ENCODE results near the gene ALDH6A1.

The ALDH6A1 gene

GRCh38 chr14:74045522-74045921 is 38.7 kb downstream of the ALDH6A1 start:
- H3K9me3 ChIP-seq (replicated peaks; ENCODE audit: low read length): no peaks in the 10 kb centered on the region
- H3K36me3 ChIP-seq (ENCODE audit: insufficient read depth, low read length): no peaks in the 10 kb centered on the region
- no peak overlapping the region for H3K4me2 ChIP-seq (ENCODE audit: low read length)
- H3K4me3 ChIP-seq (ENCODE audit: low read length): no peak overlapping the region
- H3K9ac ChIP-seq (ENCODE audit: low read depth, low read length): no peak overlapping the region
- no peaks in the 10 kb centered on the region for H3K4me1 ChIP-seq (ENCODE audit: control insufficient read depth, insufficient read depth, low read length)
- H3K27me3 ChIP-seq (ENCODE audit: control insufficient read depth, insufficient read depth, low read length): no peaks in the 10 kb centered on the region

GRCh38 chr14:74042296-74042695 is 42.0 kb downstream of the ALDH6A1 start:
- Histone ChIP-seq H3K4me2 (ENCODE audit: low read length) (no peak overlapping the region), H3K4me1 (ENCODE audit: control insufficient read depth, insufficient read depth, low read length) (no peaks in the 10 kb centered on the region), H3K9me3 (replicated peaks; ENCODE audit: low read length) (no peaks in the 10 kb centered on the region), H3K27me3 (ENCODE audit: control insufficient read depth, insufficient read depth, low read length) (no peaks in the 10 kb centered on the region), H3K36me3 (ENCODE audit: insufficient read depth, low read length) (no peaks in the 10 kb centered on the region), H3K4me3 (ENCODE audit: low read length) (no peak overlapping the region), H3K9ac (ENCODE audit: low read depth, low read length) (no peak overlapping the region)

DNA sequence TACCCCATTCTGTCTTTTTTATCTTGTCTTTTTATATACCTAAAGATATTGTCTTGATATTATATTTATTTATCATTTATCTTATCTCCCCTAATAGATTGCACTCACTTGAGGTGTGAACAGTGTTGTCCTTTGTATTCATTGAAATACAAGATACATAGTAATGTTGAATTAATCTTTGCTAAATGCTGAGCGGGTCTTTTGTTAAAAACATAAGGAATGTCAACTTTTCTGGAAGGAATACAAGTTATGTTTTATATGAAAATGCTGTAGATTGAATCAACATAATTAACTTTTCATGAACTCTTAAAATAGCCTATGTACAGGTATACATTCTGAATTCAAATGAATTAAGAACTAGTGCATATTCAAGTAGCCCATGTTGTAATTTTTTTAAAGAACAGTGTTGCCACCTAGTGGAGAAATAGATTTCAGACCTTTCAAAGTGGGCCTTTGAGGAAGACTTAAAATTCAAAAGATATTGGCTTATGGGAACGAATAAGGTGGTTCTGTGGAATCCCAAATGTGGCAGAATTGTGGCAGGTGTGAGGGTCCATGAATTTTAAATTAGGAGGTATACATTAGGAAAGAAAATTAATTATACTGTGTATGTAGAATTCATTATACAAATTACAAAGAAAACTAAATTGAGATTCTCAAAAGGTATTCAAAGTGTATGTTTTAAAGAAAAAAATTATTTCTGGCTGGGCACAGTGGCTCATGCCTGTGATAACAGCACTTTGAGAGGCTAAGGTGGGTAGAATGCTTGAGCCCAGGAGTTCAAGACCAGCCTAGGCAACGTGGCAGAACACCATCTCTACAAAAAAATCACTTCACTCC is 46.0 kb downstream of the ALDH6A1 start:
- Histone ChIP-seq H3K4me3 (ENCODE audit: low read length) (no peak overlapping the region), H3K9me3 (replicated peaks; ENCODE audit: low read length) (no peaks in the 10 kb centered on the region), H3K9ac (ENCODE audit: low read depth, low read length) (no peak overlapping the region), H3K27me3 (ENCODE audit: control insufficient read depth, insufficient read depth, low read length) (no peaks in the 10 kb centered on the region), H3K4me1 (ENCODE audit: control insufficient read depth, insufficient read depth, low read length) (no peaks in the 10 kb centered on the region), H3K36me3 (ENCODE audit: insufficient read depth, low read length) (no peaks in the 10 kb centered on the region), H3K4me2 (ENCODE audit: low read length) (no peak overlapping the region)

DNA sequence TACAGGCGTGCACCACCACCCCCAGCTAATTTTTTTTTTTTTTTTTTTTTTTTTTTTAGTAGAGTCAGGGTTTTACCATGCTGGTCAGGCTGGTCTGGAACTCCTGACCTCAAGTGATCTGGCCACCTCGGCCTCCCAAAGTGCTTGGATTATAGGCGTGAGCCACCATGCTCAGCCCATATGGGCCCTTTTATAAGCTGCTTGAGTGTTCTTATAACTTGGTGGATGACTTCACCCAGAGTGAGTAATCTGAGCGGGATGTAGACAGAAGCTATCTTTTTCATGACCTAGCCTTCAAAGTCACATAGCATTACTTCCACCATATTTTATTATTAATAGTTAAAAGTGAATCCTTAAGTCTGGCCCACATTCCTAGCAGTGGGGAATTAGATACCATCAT is 48.7 kb downstream of the ALDH6A1 start:
- H3K9me3 ChIP-seq (replicated peaks; ENCODE audit: low read length): no peaks in the 10 kb centered on the region

DNA sequence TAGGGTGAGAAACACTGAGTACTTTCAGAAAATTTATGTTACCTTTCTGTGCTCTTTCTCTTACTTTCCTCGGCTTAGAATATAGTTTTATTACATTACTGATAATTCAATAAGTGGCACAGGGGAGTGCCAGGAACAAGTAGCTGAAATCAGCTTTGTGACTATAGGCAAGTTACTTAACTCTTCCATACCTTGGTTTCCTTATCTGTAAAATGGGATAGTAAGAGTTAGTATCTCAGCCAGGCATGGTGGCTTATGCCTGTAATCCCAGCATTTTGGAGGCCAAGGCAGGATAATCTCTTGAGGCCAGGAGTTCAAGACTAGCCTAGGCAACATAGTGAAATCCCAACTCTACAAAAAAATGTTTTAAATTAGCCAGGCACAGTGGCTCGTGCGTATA is 49.7 kb downstream of the ALDH6A1 start:
- Histone ChIP-seq H3K9me3 (replicated peaks; ENCODE audit: low read length) (no peaks in the 10 kb centered on the region), H3K4me3 (ENCODE audit: low read length) (no peak overlapping the region), H3K4me2 (ENCODE audit: low read length) (no peak overlapping the region), H3K4me1 (ENCODE audit: control insufficient read depth, insufficient read depth, low read length) (no peaks in the 10 kb centered on the region), H3K27me3 (ENCODE audit: control insufficient read depth, insufficient read depth, low read length) (no peaks in the 10 kb centered on the region), H3K36me3 (ENCODE audit: insufficient read depth, low read length) (no peaks in the 10 kb centered on the region), H3K9ac (ENCODE audit: low read depth, low read length) (no peak overlapping the region)

More for the DNA sequence above, 48.7 kb downstream of the ALDH6A1 start:
- Histone ChIP-seq H3K36me3 (ENCODE audit: insufficient read depth, low read length) (no peaks in the 10 kb centered on the region), H3K4me3 (ENCODE audit: low read length) (no peak overlapping the region), H3K4me1 (ENCODE audit: control insufficient read depth, insufficient read depth, low read length) (no peaks in the 10 kb centered on the region), H3K27me3 (ENCODE audit: control insufficient read depth, insufficient read depth, low read length) (no peaks in the 10 kb centered on the region), H3K4me2 (ENCODE audit: low read length) (no peak overlapping the region), H3K9ac (ENCODE audit: low read depth, low read length) (no peak overlapping the region)

GRCh38 chr14:74029136-74029535 is 55.1 kb downstream of the ALDH6A1 start:
- H3K4me1 ChIP-seq (ENCODE audit: control insufficient read depth, insufficient read depth, low read length): no peaks in the 10 kb centered on the region
- no peak overlapping the region for H3K4me2 ChIP-seq (ENCODE audit: low read length)
- H3K36me3 ChIP-seq (ENCODE audit: insufficient read depth, low read length): no peaks in the 10 kb centered on the region
- no peaks in the 10 kb centered on the region for H3K27me3 ChIP-seq (ENCODE audit: control insufficient read depth, insufficient read depth, low read length)
- no peaks in the 10 kb centered on the region for H3K9me3 ChIP-seq (replicated peaks; ENCODE audit: low read length)
- H3K4me3 ChIP-seq (ENCODE audit: low read length): no peak overlapping the region
- H3K9ac ChIP-seq (ENCODE audit: low read depth, low read length): no peak overlapping the region

GRCh38 chr14:74022346-74022745 is 61.9 kb downstream of the ALDH6A1 start:
- Histone ChIP-seq H3K4me1 (ENCODE audit: control insufficient read depth, insufficient read depth, low read length) (peaks cover 11% of the 10 kb centered on the region), H3K4me3 (ENCODE audit: low read length) (no peak overlapping the region), H3K27me3 (ENCODE audit: control insufficient read depth, insufficient read depth, low read length) (no peaks in the 10 kb centered on the region), H3K4me2 (ENCODE audit: low read length) (no peak overlapping the region), H3K9ac (ENCODE audit: low read depth, low read length) (no peak overlapping the region), H3K36me3 (ENCODE audit: insufficient read depth, low read length) (no peaks in the 10 kb centered on the region), H3K9me3 (replicated peaks; ENCODE audit: low read length) (no peaks in the 10 kb centered on the region)

DNA sequence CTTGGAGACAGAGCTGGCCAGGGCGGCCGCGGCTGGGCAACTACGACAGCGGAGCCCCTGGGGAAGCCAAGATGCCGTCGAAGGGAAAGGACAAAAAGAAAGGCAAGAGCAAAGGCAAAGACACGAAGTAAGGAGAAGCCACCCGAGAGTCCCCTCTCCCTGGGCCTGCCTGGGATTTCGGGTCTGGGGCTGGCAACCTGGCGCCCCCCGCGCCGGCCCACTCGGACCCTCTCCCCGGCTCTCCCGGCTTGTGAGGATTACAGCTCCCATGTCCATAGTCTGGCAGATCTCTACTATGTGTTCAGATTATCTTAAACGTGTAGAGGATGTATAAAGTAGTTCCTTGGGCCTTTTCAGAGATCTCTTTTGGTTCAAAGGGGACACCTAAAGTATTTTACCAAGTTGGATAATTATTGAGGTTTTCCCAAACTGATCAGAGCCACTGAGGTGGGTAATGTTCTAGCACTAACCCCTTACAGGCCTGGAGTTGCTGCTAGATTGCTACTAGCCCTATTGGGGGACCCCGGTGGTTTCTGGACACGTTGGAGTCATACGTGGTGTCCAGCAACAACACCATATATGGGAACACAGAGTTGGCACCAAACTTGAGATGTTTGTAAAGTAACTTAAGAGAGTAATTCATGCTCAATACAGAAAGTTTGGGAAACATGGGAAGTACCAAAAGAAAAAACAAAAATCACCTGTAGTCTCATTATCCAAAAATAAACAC is 64.7 kb downstream of the ALDH6A1 start:
- peak overlapping the region; percentile 99 for H3K4me2 ChIP-seq (ENCODE audit: low read length)
- peak overlapping the region; percentile 81 for H3K4me3 ChIP-seq (ENCODE audit: low read length)

GRCh38 chr14:74018586-74019407 is 65.5 kb downstream of the ALDH6A1 start, which contains the start of the genes BBOF1 and ENTPD5:
TSS of gene BBOF1 (plus strand) at chr14:74019349. CDS start at chr14:74019479, 130 bp downstream.
TSS of gene ENTPD5 (minus strand) at chr14:74019288. CDS start at chr14:73988102, 31,186 bp downstream.
- H3K36me3 ChIP-seq (ENCODE audit: insufficient read depth, low read length): no peaks in the 10 kb centered on the region
- peak within 1 kb of the TSS; percentile 90 for H3K9ac ChIP-seq (ENCODE audit: low read depth, low read length)
- peak within 1 kb of the TSS; percentile 81 for H3K4me3 ChIP-seq (ENCODE audit: low read length)
- peaks cover 11% of the 10 kb centered on the region for H3K4me1 ChIP-seq (ENCODE audit: control insufficient read depth, insufficient read depth, low read length)
- H3K4me2 ChIP-seq (ENCODE audit: low read length): peak within 1 kb of the TSS; percentile 99
- no peaks in the 10 kb centered on the region for H3K27me3 ChIP-seq (ENCODE audit: control insufficient read depth, insufficient read depth, low read length)
- H3K9me3 ChIP-seq (replicated peaks; ENCODE audit: low read length): no peaks in the 10 kb centered on the region

More for the DNA sequence above, 64.7 kb downstream of the ALDH6A1 start:
- H3K36me3 ChIP-seq (ENCODE audit: insufficient read depth, low read length): no peaks in the 10 kb centered on the region
- no peaks in the 10 kb centered on the region for H3K27me3 ChIP-seq (ENCODE audit: control insufficient read depth, insufficient read depth, low read length)
- H3K9me3 ChIP-seq (replicated peaks; ENCODE audit: low read length): no peaks in the 10 kb centered on the region
- H3K9ac ChIP-seq (ENCODE audit: low read depth, low read length): peak overlapping the region; percentile 90
- H3K4me1 ChIP-seq (ENCODE audit: control insufficient read depth, insufficient read depth, low read length): peaks cover 11% of the 10 kb centered on the region

DNA sequence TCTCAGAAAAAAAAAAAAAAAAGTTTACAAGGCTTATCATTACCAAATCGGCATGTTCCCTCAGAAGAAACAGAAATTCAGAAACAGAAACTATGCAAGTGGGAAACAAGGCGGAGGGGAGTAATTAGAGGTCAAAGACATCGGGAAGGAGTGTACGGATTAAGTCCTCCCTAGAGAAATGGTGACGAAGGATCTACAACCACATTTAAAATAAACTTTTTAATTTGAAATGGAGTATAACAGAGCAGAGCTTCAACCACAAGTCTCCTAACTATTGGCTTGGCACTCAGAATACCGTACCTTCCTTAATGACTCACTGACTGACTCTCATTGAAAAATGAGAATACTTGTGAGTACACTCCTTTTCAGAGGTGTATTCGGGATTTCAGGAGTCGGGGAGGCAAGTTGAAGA is 66.1 kb downstream of the ALDH6A1 start:
- H3K9ac ChIP-seq (ENCODE audit: low read depth, low read length): peak overlapping the region; percentile 90

GRCh38 chr14:74015963-74016362 is 68.3 kb downstream of the ALDH6A1 start:
- Histone ChIP-seq H3K9me3 (replicated peaks; ENCODE audit: low read length) (no peaks in the 10 kb centered on the region), H3K27me3 (ENCODE audit: control insufficient read depth, insufficient read depth, low read length) (no peaks in the 10 kb centered on the region), H3K36me3 (ENCODE audit: insufficient read depth, low read length) (peaks cover 11% of the 10 kb centered on the region), H3K4me1 (ENCODE audit: control insufficient read depth, insufficient read depth, low read length) (peaks cover 11% of the 10 kb centered on the region), H3K9ac (ENCODE audit: low read depth, low read length) (no peak overlapping the region), H3K4me3 (ENCODE audit: low read length) (no peak overlapping the region), H3K4me2 (ENCODE audit: low read length) (no peak overlapping the region)

More for the DNA sequence above, 66.1 kb downstream of the ALDH6A1 start:
- H3K27me3 ChIP-seq (ENCODE audit: control insufficient read depth, insufficient read depth, low read length): no peaks in the 10 kb centered on the region
- H3K4me1 ChIP-seq (ENCODE audit: control insufficient read depth, insufficient read depth, low read length): peaks cover 11% of the 10 kb centered on the region
- peaks cover under 1% of the 10 kb centered on the region for H3K36me3 ChIP-seq (ENCODE audit: insufficient read depth, low read length)
- peak overlapping the region; percentile 81 for H3K4me3 ChIP-seq (ENCODE audit: low read length)
- no peaks in the 10 kb centered on the region for H3K9me3 ChIP-seq (replicated peaks; ENCODE audit: low read length)
- peak overlapping the region; percentile 99 for H3K4me2 ChIP-seq (ENCODE audit: low read length)
